Heart left ventricle (tissue), 16 donors: ENCODE data around the gene ZNF697. TPM values are rescaled to one million over a fixed set of nuclear protein-coding genes. Genes with fewer than 3 reads are reported as not detected.
A peak's percentile ranks its signal among the peaks of the same experiment; 100 is the strongest.

ENCODE experiments used
- ATAC-seq, 4 donors: fragments of 200-7000 bp; cut with Tn5 transposase; one replicate each; pipeline ENCODE4 v1.9.1; 2020 to 2022; ENCODE audit warnings: moderate library complexity in 4 of 4, mild to moderate bottlenecking in 3 of 4, moderate number of reproducible peaks in 1 of 4
- DNase-seq, 5 donors: peaks; one replicate each; pipeline ENCODE4 v3.0.0-alpha.2; 2020
- H3K27ac ChIP-seq, 12 donors: fragments of 200-600 bp; sonication (generic) in 4 of 12; one replicate each; pipeline versions ENCODE4 v1.5.0 to v1.8.0; 2016 to 2022; ENCODE audit warnings: mild to moderate bottlenecking in 2 of 12
- H3K27me3 ChIP-seq, 9 donors: fragments of 200-600 bp; sonication (generic) in 2 of 9; one replicate each; pipeline versions ENCODE4 v1.5.1 to v1.8.0; 2016 to 2022; ENCODE audit warnings: mild to moderate bottlenecking in 3 of 9
- H3K36me3 ChIP-seq, 9 donors: fragments of 200-600 bp; sonication (generic) in 2 of 9; one replicate each; pipeline versions ENCODE4 v1.5.0 to v1.8.0; 2018 to 2022; ENCODE audit warnings: mild to moderate bottlenecking in 2 of 9
- H3K4me1 ChIP-seq, 12 donors: fragments of 200-600 bp; sonication (generic) in 4 of 12; one replicate each; pipeline versions ENCODE4 v1.5.0 to v1.8.0; 2016 to 2022; ENCODE audit warnings: mild to moderate bottlenecking in 3 of 12
- H3K4me3 ChIP-seq, 12 donors: fragments of 200-600 bp; sonication (generic) in 4 of 12; one replicate each; pipeline versions ENCODE4 v1.5.0 to v1.8.0; 2017 to 2022; ENCODE audit warnings: mild to moderate bottlenecking in 9 of 12, moderate library complexity in 4 of 12
- H3K9me3 ChIP-seq, 12 donors: fragments of 200-600 bp; sonication (generic) in 4 of 12; one replicate each; pipeline versions ENCODE4 v1.5.0 to v1.8.0; 2016 to 2022; ENCODE audit warnings: mild to moderate bottlenecking in 1 of 12
- POLR2A ChIP-seq, 2 donors: fragments of 450-650 bp; IDR thresholded peaks; one replicate each; pipeline ENCODE4 v1.6.1; 2017; ENCODE audit warnings: antibody characterized with exemption in 2 of 2, mild to moderate bottlenecking in 2 of 2, moderate library complexity in 2 of 2
- WGBS, 4 donors: extraction: QIAGEN DNeasy Blood & Tissue Kit in 2 of 4; methylation state at CpG; one replicate each; pipeline versions ENCODE4 v1.1.5 to v1.1.7; 2013 to 2018; 5-methylcytosine and 5-hydroxymethylcytosine counted together
- intact Hi-C, 10 donors: fragments of 100-400 bp; cut with DNase I; formaldehyde crosslinking; loops; one replicate each; pipeline versions ENCODE4 v1.11.1 to v1.14.2; 2022
- polyA plus RNA-seq, 2 donors: library from polyadenylated mRNA; stranded (reverse); fragments of 200-250 nt; gene quantifications; one replicate each; pipeline ENCODE4 v1.2.3, GENCODE V29; 2013
- total RNA-seq, 9 donors: library from RNA; depleted of rRNA in 2 of 9; stranded (reverse); fragments of >200 nt in 2 of 9; fragmentation: NEBNext Ultra II Directional in 3 of 9; extraction: Animal tissue kit (Norgen Biotek cat#: 25700) in 3 of 9; gene quantifications; one replicate each; pipeline versions ENCODE4 v1.1.0 to v1.2.4, GENCODE V29; 2016 to 2023
- TF ChIP-seq, protein P1 (sequence below), 12 donors: fragments of 200-600 bp; sonication (generic) in 4 of 12; IDR thresholded peaks; one replicate each; pipeline versions ENCODE4 v1.5.0 to v1.8.0; 2018 to 2022; ENCODE audit warnings: antibody characterized with exemption in 12 of 12, mild to moderate bottlenecking in 5 of 12
- donor health status: ischemic (EF 13 %, LVEDD 7.1; RV severe dilation, severe dysfunction).
- donor health status: healthy with polysubstance abuse.
- donor health status: DM: no; HTN: yes; CAD: no.
- donor health status: DM: no; HTN: no; CAD: no.
- donor health status: ischemic (EF 25% LVEDD 6.9; RV normal size, moderate dysfunction).
- donor health status: ischemic (EF 25% LVEDD 5.7; RV mildly dilated, moderate dysfunction).
- donor health status: healthy.
- donor health status: DM: yes; HTN: yes; CAD: no.
- donor health status: ischemic (EF 35%, LVEDD 5.7; RV mildly dilated, moderate dysfunction).
- donor health status: nonischemic (EF 11% LVEDD 7.7; RV severe dilation, severe dysfunction).
- donor health status: DM: yes; HTN: yes; CAD: no.
- donor health status: PGD.
- donor health status: ischemic (EF 29% LVEDD 5.4; RV normal size, mild dysfunction).
- donor health status: nonischemic (EF 23%, LVEDD 6.1; RV moderate dilation, normal function).

Gene ZNF697
- total and polyA plus RNA-seq, 11 donors, result 2.8 to 14.0 (median 10.1) TPM

DNA sequence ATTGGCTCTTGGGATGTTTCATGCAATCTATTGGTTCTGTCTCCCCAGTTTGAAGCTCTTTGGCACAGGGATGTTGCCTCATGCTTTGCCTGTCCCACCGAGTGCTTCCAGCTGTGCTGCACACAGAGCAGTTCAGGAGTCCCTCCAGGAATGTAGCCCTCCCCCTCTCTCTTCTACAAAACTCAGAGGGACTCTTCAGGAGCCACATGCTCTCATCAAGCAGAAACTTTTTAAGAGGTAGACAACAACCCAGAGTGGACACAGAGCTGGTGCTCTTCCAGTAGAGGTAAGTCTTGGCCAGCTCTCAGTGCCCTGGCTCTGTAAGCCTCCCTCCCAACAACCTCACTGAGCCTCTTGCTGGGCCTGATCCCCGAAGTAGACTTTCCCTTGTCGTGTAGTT, 11.6 kb upstream of the ZNF697 start:
- intact Hi-C loops, result loop anchor here in 1 of 10 donors (10.0 kb wide), 1 partner anchor 185 kb away; no protein-coding TSS in a partner anchor
- WGBS, 4 donors, result 35 to 55% (median 47%) methylated on average over 3 of the region's 3 CpGs

DNA sequence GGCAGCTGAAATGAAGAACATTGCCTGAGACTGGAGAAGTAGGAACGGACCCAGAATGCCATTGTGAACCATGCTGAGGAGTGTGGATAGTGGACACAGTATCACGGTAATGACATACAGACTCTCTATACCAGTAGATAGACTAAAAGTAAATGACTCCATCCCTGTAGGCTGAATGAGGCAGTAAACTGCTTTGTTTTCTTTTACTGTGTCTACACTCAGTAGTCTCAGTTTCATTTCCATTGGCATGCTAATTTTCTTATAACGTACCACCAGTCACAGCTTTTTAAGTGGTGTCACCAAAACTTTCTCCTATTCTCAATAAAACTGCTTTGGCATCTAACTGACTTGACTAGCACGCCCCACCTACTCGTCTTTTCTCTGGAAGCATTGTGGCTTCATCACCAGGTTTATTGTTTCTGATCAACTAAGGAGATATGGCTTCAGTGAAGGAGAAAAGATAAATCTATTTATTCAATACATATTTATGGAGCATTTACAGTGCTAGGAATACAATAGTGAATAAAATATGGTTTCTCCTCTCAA, 8.4 kb upstream of the ZNF697 start:
- ATAC-seq, result no peak
- no peaks in the 10 kb centered on the region for H3K9me3 ChIP-seq
- H3K27ac ChIP-seq, result no peak overlapping the region
- no peaks in the 10 kb centered on the region for H3K36me3 ChIP-seq
- peaks cover 0 to 27% (median 9%) of the 10 kb centered on the region in 12 donors for H3K4me1 ChIP-seq
- no peak overlapping the region for H3K4me3 ChIP-seq
- intact Hi-C loops, result no loop called here
- DNase-seq, result no peak
- TF ChIP-seq POLR2A (IDR thresholded peaks at IDR 0.05), result no peak
- TF ChIP-seq, protein P1, sequence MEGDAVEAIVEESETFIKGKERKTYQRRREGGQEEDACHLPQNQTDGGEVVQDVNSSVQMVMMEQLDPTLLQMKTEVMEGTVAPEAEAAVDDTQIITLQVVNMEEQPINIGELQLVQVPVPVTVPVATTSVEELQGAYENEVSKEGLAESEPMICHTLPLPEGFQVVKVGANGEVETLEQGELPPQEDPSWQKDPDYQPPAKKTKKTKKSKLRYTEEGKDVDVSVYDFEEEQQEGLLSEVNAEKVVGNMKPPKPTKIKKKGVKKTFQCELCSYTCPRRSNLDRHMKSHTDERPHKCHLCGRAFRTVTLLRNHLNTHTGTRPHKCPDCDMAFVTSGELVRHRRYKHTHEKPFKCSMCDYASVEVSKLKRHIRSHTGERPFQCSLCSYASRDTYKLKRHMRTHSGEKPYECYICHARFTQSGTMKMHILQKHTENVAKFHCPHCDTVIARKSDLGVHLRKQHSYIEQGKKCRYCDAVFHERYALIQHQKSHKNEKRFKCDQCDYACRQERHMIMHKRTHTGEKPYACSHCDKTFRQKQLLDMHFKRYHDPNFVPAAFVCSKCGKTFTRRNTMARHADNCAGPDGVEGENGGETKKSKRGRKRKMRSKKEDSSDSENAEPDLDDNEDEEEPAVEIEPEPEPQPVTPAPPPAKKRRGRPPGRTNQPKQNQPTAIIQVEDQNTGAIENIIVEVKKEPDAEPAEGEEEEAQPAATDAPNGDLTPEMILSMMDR (IDR thresholded peaks at IDR 0.05), result no peak
- 94 to 95% (median 94%) methylated on average over 5 of the region's 5 CpGs for WGBS, 4 donors
- H3K27me3 ChIP-seq, result no peaks in the 10 kb centered on the region

More for the DNA sequence above, 11.6 kb upstream of the ZNF697 start:
- H3K27ac ChIP-seq, result peak overlapping the region in 1 of 12 donors; percentile 32
- DNase-seq, result peak; percentile 27 to 63 (median 50)
- H3K4me3 ChIP-seq, result no peak overlapping the region
- peaks cover 0 to 21% (median 8%) of the 10 kb centered on the region in 12 donors for H3K4me1 ChIP-seq
- no peaks in the 10 kb centered on the region for H3K9me3 ChIP-seq
- no peaks in the 10 kb centered on the region for H3K27me3 ChIP-seq
- H3K36me3 ChIP-seq, result no peaks in the 10 kb centered on the region
- TF ChIP-seq, protein P1 (IDR thresholded peaks at IDR 0.05), result no peak
- no peak for TF ChIP-seq POLR2A (IDR thresholded peaks at IDR 0.05)
- peak in 3 of 4 donors; percentile 57 to 74 (median 71) for ATAC-seq

DNA sequence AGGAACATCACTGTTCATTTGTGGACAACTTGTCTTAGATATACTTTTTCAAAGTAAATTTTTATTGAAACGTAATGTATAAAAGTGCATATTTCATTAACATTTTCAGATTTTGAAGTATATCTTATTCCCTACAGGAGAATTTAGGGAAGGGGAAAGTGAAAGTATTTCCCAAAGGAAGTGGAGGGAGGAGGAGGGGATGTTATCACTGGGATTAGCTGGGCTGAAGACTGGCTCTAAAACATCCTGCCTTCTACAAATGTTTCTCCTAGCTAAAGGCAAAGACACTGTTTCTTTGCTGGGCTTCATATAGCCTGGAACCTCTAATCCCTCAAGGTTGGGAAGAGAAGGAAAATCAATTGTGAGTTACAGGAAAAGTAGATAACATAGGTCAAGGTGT, 7.1 kb upstream of the ZNF697 start:
- H3K4me3 ChIP-seq, result no peak overlapping the region
- H3K9me3 ChIP-seq, result no peaks in the 10 kb centered on the region
- DNase-seq (no peak), ATAC-seq (peak in 1 of 4 donors; percentile 44)
- H3K27ac ChIP-seq, result peak overlapping the region in 5 of 12 donors; percentile 5 to 74 (median 51)
- H3K4me1 ChIP-seq, result peaks cover 0 to 27% (median 9%) of the 10 kb centered on the region in 12 donors
- intact Hi-C loops, result no loop called here
- 47 to 58% (median 49%) methylated on average over 1 of the region's 1 CpG for WGBS, 4 donors
- no peaks in the 10 kb centered on the region for H3K36me3 ChIP-seq
- TF ChIP-seq, protein P1 (IDR thresholded peaks at IDR 0.05), result no peak
- TF ChIP-seq POLR2A (IDR thresholded peaks at IDR 0.05), result no peak
- peaks cover 0 to 4% (median 0%) of the 10 kb centered on the region in 9 donors for H3K27me3 ChIP-seq

DNA sequence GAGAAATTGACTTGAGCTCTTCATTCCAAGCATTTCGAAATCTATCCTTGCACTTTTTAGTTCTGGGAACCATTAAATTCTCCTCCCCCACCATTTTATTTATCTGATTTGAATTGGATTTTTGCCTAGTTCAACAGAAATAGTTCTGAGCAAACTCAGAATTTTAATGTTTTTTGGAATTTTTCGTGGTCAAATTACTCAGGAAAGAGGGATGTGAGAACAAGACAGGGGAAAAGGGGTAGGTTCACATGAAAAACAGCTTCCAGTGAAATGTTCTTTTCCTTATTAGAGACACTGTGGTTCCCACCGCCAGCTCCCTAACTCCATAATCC, 5.7 kb upstream of the ZNF697 start:
- Histone ChIP-seq H3K4me1 (peaks cover 0 to 24% (median 10%) of the 10 kb centered on the region in 12 donors), H3K4me3 (no peak overlapping the region), H3K36me3 (no peaks in the 10 kb centered on the region), H3K9me3 (no peaks in the 10 kb centered on the region), H3K27me3 (peaks cover 0 to 7% (median 0%) of the 10 kb centered on the region in 9 donors), H3K27ac (peak overlapping the region in 10 of 12 donors; percentile 5 to 74 (median 35))
- DNase-seq (no peak), ATAC-seq (peak in 2 of 4 donors; percentile 28 to 49)
- no peak for TF ChIP-seq POLR2A (IDR thresholded peaks at IDR 0.05)
- 70 to 86% (median 74%) methylated on average over 3 of the region's 3 CpGs for WGBS, 4 donors
- intact Hi-C loops, result no loop called here
